ENCODE results near the gene MACROH2A2. TPM values are rescaled to one million over a fixed set of nuclear protein-coding genes. Genes with fewer than 3 reads are reported as not detected.
"Not testable (repeated sequence)": the region's sequence is repeated elsewhere in the genome, so short reads cannot be mapped to it uniquely, and the experiment has no call there.

MACROH2A2 gene
- total RNA-seq, 1 donor from 2014 or later = 31.2 TPM

GRCh38 chr10:70034232-70034631 lies 18.4 kb upstream of the MACROH2A2 start:
- H3K27ac Mint-ChIP-seq (ENCODE audit: unreplicated experiment) = no peak overlapping the region
- H3K9me3 Mint-ChIP-seq (ENCODE audit: unreplicated experiment) = peaks cover 19% of the 10 kb centered on the region
- H3K4me3 Mint-ChIP-seq (ENCODE audit: unreplicated experiment) = no peak overlapping the region
- peaks cover 5% of the 10 kb centered on the region for H3K36me3 Mint-ChIP-seq (ENCODE audit: unreplicated experiment)
- TF ChIP-seq CTCF (IDR thresholded peaks at IDR 0.05) = no peak
- no peak for DNase-seq (ENCODE audit: extremely low spot score, unreplicated experiment)
- peaks cover 57% of the 10 kb centered on the region for H3K27me3 Mint-ChIP-seq (ENCODE audit: unreplicated experiment)
- peaks cover 4% of the 10 kb centered on the region for H3K4me1 Mint-ChIP-seq (ENCODE audit: unreplicated experiment)

- Mint-ChIP-seq H3K36me3 (ENCODE audit: unreplicated experiment) (peaks cover 4% of the 10 kb centered on the region), H3K9me3 (ENCODE audit: unreplicated experiment) (peaks cover 19% of the 10 kb centered on the region), H3K4me1 (ENCODE audit: unreplicated experiment) (peaks cover 4% of the 10 kb centered on the region), H3K27ac (ENCODE audit: unreplicated experiment) (no peak overlapping the region), H3K27me3 (ENCODE audit: unreplicated experiment) (peaks cover 47% of the 10 kb centered on the region), H3K4me3 (ENCODE audit: unreplicated experiment) (no peak overlapping the region)
- no peak for DNase-seq (ENCODE audit: extremely low spot score, unreplicated experiment)
- no peak for TF ChIP-seq CTCF (IDR thresholded peaks at IDR 0.05)
Observed at GRCh38 chr10:70035531-70035930, 17.1 kb upstream of the MACROH2A2 start.

GRCh38 chr10:70038923-70039322 lies 13.7 kb upstream of the MACROH2A2 start:
- no peak for TF ChIP-seq CTCF (IDR thresholded peaks at IDR 0.05)
- Mint-ChIP-seq H3K36me3 (ENCODE audit: unreplicated experiment) (peaks cover 5% of the 10 kb centered on the region), H3K4me3 (ENCODE audit: unreplicated experiment) (no peak overlapping the region), H3K27ac (ENCODE audit: unreplicated experiment) (no peak overlapping the region), H3K27me3 (ENCODE audit: unreplicated experiment) (peaks cover 55% of the 10 kb centered on the region), H3K4me1 (ENCODE audit: unreplicated experiment) (peaks cover 4% of the 10 kb centered on the region), H3K9me3 (ENCODE audit: unreplicated experiment) (peaks cover 8% of the 10 kb centered on the region)
- DNase-seq (ENCODE audit: extremely low spot score, unreplicated experiment) = no peak

- Mint-ChIP-seq H3K36me3 (ENCODE audit: unreplicated experiment) (peaks cover 5% of the 10 kb centered on the region), H3K27ac (ENCODE audit: unreplicated experiment) (no peak overlapping the region), H3K27me3 (ENCODE audit: unreplicated experiment) (peaks cover 44% of the 10 kb centered on the region), H3K4me1 (ENCODE audit: unreplicated experiment) (no peaks in the 10 kb centered on the region), H3K4me3 (ENCODE audit: unreplicated experiment) (no peak overlapping the region), H3K9me3 (ENCODE audit: unreplicated experiment) (peaks cover 8% of the 10 kb centered on the region)
- TF ChIP-seq CTCF (IDR thresholded peaks at IDR 0.05) = no peak
- DNase-seq (ENCODE audit: extremely low spot score, unreplicated experiment) = no peak
Observed at GRCh38 chr10:70041016-70041415, 11.6 kb upstream of the MACROH2A2 start.

- not testable (repeated sequence) for H3K27ac Mint-ChIP-seq (ENCODE audit: unreplicated experiment); H3K4me1 Mint-ChIP-seq (ENCODE audit: unreplicated experiment); DNase-seq (ENCODE audit: extremely low spot score, unreplicated experiment); H3K4me3 Mint-ChIP-seq (ENCODE audit: unreplicated experiment); H3K9me3 Mint-ChIP-seq (ENCODE audit: unreplicated experiment); H3K36me3 Mint-ChIP-seq (ENCODE audit: unreplicated experiment)
- H3K27me3 Mint-ChIP-seq (ENCODE audit: unreplicated experiment) = peaks cover 42% of the 10 kb centered on the region
Observed at GRCh38 chr10:70041739-70042138, 10.9 kb upstream of the MACROH2A2 start.

- not testable (repeated sequence) for H3K9me3 Mint-ChIP-seq (ENCODE audit: unreplicated experiment); H3K4me1 Mint-ChIP-seq (ENCODE audit: unreplicated experiment); DNase-seq (ENCODE audit: extremely low spot score, unreplicated experiment); H3K36me3 Mint-ChIP-seq (ENCODE audit: unreplicated experiment); H3K27ac Mint-ChIP-seq (ENCODE audit: unreplicated experiment); H3K4me3 Mint-ChIP-seq (ENCODE audit: unreplicated experiment)
- peaks cover 24% of the 10 kb centered on the region for H3K27me3 Mint-ChIP-seq (ENCODE audit: unreplicated experiment)
Observed at GRCh38 chr10:70047066-70047465, 5.6 kb upstream of the MACROH2A2 start.
